Spleen (tissue), 7 donors: Measurements from ENCODE around the gene PLK4.

Experiments
- CTCF ChIP-seq, 11 experiments: fragments of 200-600 bp in 7 of 11; fragments of 450-650 bp in 4 of 11; sonication (generic) in 4 of 11; IDR thresholded peaks in 8 of 11; conservative IDR thresholded peaks in 3 of 11; 1 replicate in 7 of 11; 2 replicates in 4 of 11; pipeline versions ENCODE4 v1.4.0 to v1.8.0; 2016 to 2021; ENCODE audit warnings: antibody characterized with exemption in 11 of 11, inconsistent platforms in 4 of 11, mild to moderate bottlenecking in 1 of 11
- POLR2A ChIP-seq, 3 donors: fragments of 450-650 bp; IDR thresholded peaks; one replicate each; pipeline ENCODE4 v1.5.1; 2017; ENCODE audit warnings: antibody characterized with exemption in 3 of 3, mild to moderate bottlenecking in 1 of 3
- POLR2AphosphoS5 ChIP-seq, 3 donors: sonication (generic); formaldehyde crosslinking; IDR thresholded peaks; one replicate each; pipeline ENCODE4 v1.5.1; 2017; ENCODE audit warnings: antibody characterized with exemption in 3 of 3
- donor health status: DM: no; HTN: no; CAD: no; lungs with moderate emphysema.
- donor health status: DM: no; HTN: no; CAD: no.
- donor health status: DM: no; HTN: no; CAD: no.

DNA sequence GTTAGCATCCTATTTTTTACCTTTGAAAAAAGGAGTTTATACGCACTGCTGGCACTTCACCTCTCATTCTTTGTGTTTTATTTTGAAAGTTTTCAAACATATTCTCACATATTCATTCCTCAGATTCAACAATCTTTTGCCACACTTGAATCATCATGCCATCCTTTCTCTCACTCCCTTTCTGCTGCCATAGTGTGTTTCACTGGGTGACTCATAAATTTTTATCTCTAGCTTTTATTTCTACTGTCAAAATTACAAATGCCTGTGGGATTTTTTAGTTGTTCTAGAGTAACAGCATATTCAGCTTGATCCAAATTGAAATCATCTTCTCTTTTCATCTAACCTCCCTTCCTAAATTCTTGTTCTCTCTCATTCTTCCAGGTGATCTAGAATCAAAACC, 56.3 kb downstream of the PLK4 start:
- TF ChIP-seq POLR2A (IDR thresholded peaks at IDR 0.05) (no peak), CTCF (IDR thresholded peaks at IDR 0.05 in 8 of 11, conservative IDR thresholded peaks at IDR 0.05 in 3 of 11) (no peak), POLR2AphosphoS5 (IDR thresholded peaks at IDR 0.05) (no peak)
